Measurements from ENCODE around the gene SLC39A3. TPM values are rescaled to one million over a fixed set of nuclear protein-coding genes. Genes with fewer than 3 reads are reported as not detected.

SLC39A3 gene
- total RNA-seq, 1 experiment from 2014 or later, result 33.2 TPM

- no peaks in the 10 kb centered on the region for H3K27me3 Mint-ChIP-seq (ENCODE audit: insufficient read depth, unreplicated experiment)
- no peaks in the 10 kb centered on the region for H3K4me1 Mint-ChIP-seq (ENCODE audit: low read depth, unreplicated experiment)
- DNase-seq, result no peak
- no peak overlapping the region for H3K4me3 ChIP-seq (ENCODE audit: low read depth, low read length)
- intact Hi-C loops (cut with micrococcal nuclease; ENCODE audit: unreplicated experiment), result no loop called here
- H3K27me3 ChIP-seq (replicated peaks; ENCODE audit: control insufficient read depth, insufficient read depth, low read length), result no peaks in the 10 kb centered on the region
- no peaks in the 10 kb centered on the region for H3K4me1 ChIP-seq
- TF ChIP-seq CTCF (IDR thresholded peaks at IDR 0.05; ENCODE audit: insufficient read depth in 1 of 2, low read depth in 1 of 2, low read length in 1 of 2, severe bottlenecking in 1 of 2, unreplicated experiment in 1 of 2), result no peak
- CTCF ChIA-PET, result interaction anchor here (1.0 kb wide), 1 partner anchor 117 kb away, joined by 3 read pairs; no protein-coding TSS in a partner anchor
- BruUV-seq (replicated peaks), result no TSS peak
- no peak overlapping the region for H3K4me3 Mint-ChIP-seq (ENCODE audit: unreplicated experiment)
- no peaks in the 10 kb centered on the region for H3K36me3 ChIP-seq (ENCODE audit: control insufficient read depth, insufficient read depth, low read length)
- no peak overlapping the region for H3K27ac Mint-ChIP-seq (ENCODE audit: unreplicated experiment)
- H3K36me3 Mint-ChIP-seq (ENCODE audit: insufficient read depth, unreplicated experiment), result peaks cover 68% of the 10 kb centered on the region
- H3K9me3 Mint-ChIP-seq (ENCODE audit: unreplicated experiment), result no peaks in the 10 kb centered on the region
- no peaks in the 10 kb centered on the region for H3K9me3 ChIP-seq
- POLR2A ChIA-PET, result no interaction called here
Observed at GRCh38 chr19:2764945-2765344, 25.1 kb upstream of the SLC39A3 start.

- Mint-ChIP-seq H3K36me3 (ENCODE audit: insufficient read depth, unreplicated experiment) (peaks cover 77% of the 10 kb centered on the region), H3K4me1 (ENCODE audit: low read depth, unreplicated experiment) (no peaks in the 10 kb centered on the region), H3K27me3 (ENCODE audit: insufficient read depth, unreplicated experiment) (no peaks in the 10 kb centered on the region), H3K27ac (ENCODE audit: unreplicated experiment) (no peak overlapping the region), H3K4me3 (ENCODE audit: unreplicated experiment) (no peak overlapping the region), H3K9me3 (ENCODE audit: unreplicated experiment) (no peaks in the 10 kb centered on the region)
- Histone ChIP-seq H3K4me1 (no peaks in the 10 kb centered on the region), H3K36me3 (ENCODE audit: control insufficient read depth, insufficient read depth, low read length) (no peaks in the 10 kb centered on the region), H3K9me3 (no peaks in the 10 kb centered on the region), H3K4me3 (ENCODE audit: low read depth, low read length) (no peak overlapping the region), H3K27me3 (replicated peaks; ENCODE audit: control insufficient read depth, insufficient read depth, low read length) (no peaks in the 10 kb centered on the region)
- no peak for TF ChIP-seq CTCF (IDR thresholded peaks at IDR 0.05; ENCODE audit: insufficient read depth in 1 of 2, low read depth in 1 of 2, low read length in 1 of 2, severe bottlenecking in 1 of 2, unreplicated experiment in 1 of 2)
- ChIA-PET CTCF (no interaction called here), POLR2A (no interaction called here)
- intact Hi-C loops (cut with micrococcal nuclease; ENCODE audit: unreplicated experiment), result no loop called here
- DNase-seq, result no peak
- BruUV-seq (replicated peaks), result no TSS peak
Observed at GRCh38 chr19:2763687-2764086, 23.9 kb upstream of the SLC39A3 start.

- H3K4me1 Mint-ChIP-seq (ENCODE audit: low read depth, unreplicated experiment), result no peaks in the 10 kb centered on the region
- DNase-seq, result no peak
- H3K4me3 ChIP-seq (ENCODE audit: low read depth, low read length), result no peak overlapping the region
- intact Hi-C loops (cut with micrococcal nuclease; ENCODE audit: unreplicated experiment), result no loop called here
- TF ChIP-seq CTCF (IDR thresholded peaks at IDR 0.05; ENCODE audit: insufficient read depth in 1 of 2, low read depth in 1 of 2, low read length in 1 of 2, severe bottlenecking in 1 of 2, unreplicated experiment in 1 of 2), result no peak
- H3K27me3 ChIP-seq (replicated peaks; ENCODE audit: control insufficient read depth, insufficient read depth, low read length), result no peaks in the 10 kb centered on the region
- H3K4me1 ChIP-seq, result no peaks in the 10 kb centered on the region
- H3K27me3 Mint-ChIP-seq (ENCODE audit: insufficient read depth, unreplicated experiment), result no peaks in the 10 kb centered on the region
- H3K36me3 Mint-ChIP-seq (ENCODE audit: insufficient read depth, unreplicated experiment), result peaks cover 84% of the 10 kb centered on the region
- no peak overlapping the region for H3K27ac Mint-ChIP-seq (ENCODE audit: unreplicated experiment)
- H3K4me3 Mint-ChIP-seq (ENCODE audit: unreplicated experiment), result no peak overlapping the region
- no peaks in the 10 kb centered on the region for H3K9me3 Mint-ChIP-seq (ENCODE audit: unreplicated experiment)
- no TSS peak for BruUV-seq (replicated peaks)
- CTCF ChIA-PET, result no interaction called here
- POLR2A ChIA-PET, result no interaction called here
- H3K36me3 ChIP-seq (ENCODE audit: control insufficient read depth, insufficient read depth, low read length), result no peaks in the 10 kb centered on the region
- H3K9me3 ChIP-seq, result no peaks in the 10 kb centered on the region
Observed at GRCh38 chr19:2762783-2763496, 23.1 kb upstream of the SLC39A3 start.

All from Caco-2 (cell line).